IMR-90 (cell line): Measurements from ENCODE around the gene KIF20A.

Source experiments
- BHLHE40 ChIP-seq: fragments of 150-350 bp; IDR thresholded peaks from 2 replicates; pipeline ENCODE4 v1.6.1; 2016; ENCODE audit warnings: mild to moderate bottlenecking, low read depth, low read length
- CEBPB ChIP-seq: IDR thresholded peaks from 2 replicates; pipeline ENCODE4 v1.6.1; 2012; ENCODE audit warnings: low read depth, low read length, improper control_type of control experiment
- CTCF ChIP-seq: conservative IDR thresholded peaks from 2 replicates; pipeline ENCODE4 v1.5.1; 2012; ENCODE audit warnings: mild to moderate bottlenecking, low read depth, low read length, improper control_type of control experiment
- ELK1 ChIP-seq: fragments of 150-350 bp; IDR thresholded peaks from 2 replicates; pipeline ENCODE4 v1.6.1; 2016; ENCODE audit warnings: low read depth, mild to moderate bottlenecking, low read length, moderate library complexity, borderline replicate concordance
- FOS ChIP-seq: fragments of 150-350 bp; IDR thresholded peaks from 2 replicates; pipeline ENCODE4 v1.6.1; 2016; ENCODE audit warnings: low read depth, low read length
- MXI1 ChIP-seq: IDR thresholded peaks from 2 replicates; pipeline ENCODE4 v1.6.1; 2012; ENCODE audit warnings: low read depth, mild to moderate bottlenecking, low read length, moderate library complexity, borderline replicate concordance
- POLR2A ChIP-seq: IDR thresholded peaks from 2 replicates; pipeline ENCODE4 v1.6.1; 2012; ENCODE audit warnings: mild to moderate bottlenecking, low read depth, low read length
- RAD21 ChIP-seq: IDR thresholded peaks from 2 replicates; pipeline ENCODE4 v1.6.1; 2012; ENCODE audit warnings: low read length, improper control_type of control experiment
- RCOR1 ChIP-seq: IDR thresholded peaks from 2 replicates; pipeline ENCODE4 v1.6.1; 2012; ENCODE audit warnings: mild to moderate bottlenecking, low read length, improper control_type of control experiment; ENCODE audit not compliant: insufficient replicate concordance
- RFX5 ChIP-seq: IDR thresholded peaks from 2 replicates; pipeline ENCODE4 v1.8.0; 2012; ENCODE audit warnings: low read depth, mild to moderate bottlenecking, low read length, moderate library complexity
- SMC3 ChIP-seq: fragments of 150-350 bp; IDR thresholded peaks from 2 replicates; pipeline ENCODE4 v1.6.1; 2016; ENCODE audit warnings: low read depth, mild to moderate bottlenecking, antibody characterized with exemption, low read length, moderate library complexity
- USF2 ChIP-seq: fragments of 150-350 bp; IDR thresholded peaks from 2 replicates; pipeline ENCODE4 v1.6.1; 2017; ENCODE audit warnings: mild to moderate bottlenecking, antibody characterized with exemption, low read length, low read depth

GRCh38 chr5:138169124-138169523 lies 9.8 kb upstream of the KIF20A start:
- TF ChIP-seq POLR2A (no peak), CTCF (no peak), RAD21 (no peak), MXI1 (no peak), BHLHE40 (no peak), USF2 (no peak), RFX5 (no peak), SMC3 (no peak), RCOR1 (no peak), FOS (no peak), ELK1 (no peak), CEBPB (no peak)
